Sigmoid colon (tissue), 7 donors: Measurements from ENCODE around the gene ARAF. TPM values are rescaled to one million over a fixed set of nuclear protein-coding genes. Genes with fewer than 3 reads are reported as not detected.

Source experiments
- DNase-seq: peaks from one replicate; pipeline ENCODE4 v3.0.0-alpha.2; 2019
- H3K27ac ChIP-seq, 4 donors: fragments of 200-600 bp; sonication (generic); one replicate each; pipeline ENCODE4 v1.5.1; 2016 to 2019; ENCODE audit warnings: mild to moderate bottlenecking in 1 of 4
- H3K27me3 ChIP-seq, 3 donors: fragments of 200-600 bp; sonication (generic); one replicate each; pipeline ENCODE4 v1.5.1; 2019; ENCODE audit warnings: mild to moderate bottlenecking in 1 of 3
- H3K36me3 ChIP-seq, 4 donors: fragments of 200-600 bp; sonication (generic); one replicate each; pipeline ENCODE4 v1.5.1; 2016 to 2019
- H3K4me1 ChIP-seq, 4 donors: fragments of 200-600 bp; sonication (generic); one replicate each; pipeline ENCODE4 v1.5.1; 2017 to 2019
- H3K4me3 ChIP-seq, 4 donors: fragments of 200-600 bp; sonication (generic); one replicate each; pipeline ENCODE4 v1.5.1; 2017 to 2019; ENCODE audit warnings: mild to moderate bottlenecking in 2 of 4, moderate library complexity in 1 of 4
- H3K9me3 ChIP-seq, 4 donors: fragments of 200-600 bp in 3 of 4; sonication (generic) in 3 of 4; one replicate each; pipeline versions ENCODE4 v1.5.1 to v1.6.1; 2013 to 2019
- EP300 ChIP-seq, 4 donors: sonication (generic); formaldehyde crosslinking; IDR thresholded peaks; one replicate each; pipeline ENCODE4 v1.6.1; 2017; ENCODE audit warnings: antibody characterized with exemption in 4 of 4
- POLR2A ChIP-seq, 2 donors: fragments of 450-650 bp; IDR thresholded peaks; one replicate each; pipeline ENCODE4 v1.6.1; 2016; ENCODE audit warnings: antibody characterized with exemption in 2 of 2, mild to moderate bottlenecking in 2 of 2, moderate library complexity in 2 of 2
- POLR2AphosphoS5 ChIP-seq, 4 donors: sonication (generic); formaldehyde crosslinking; IDR thresholded peaks; one replicate each; pipeline ENCODE4 v1.6.1; 2017; ENCODE audit warnings: antibody characterized with exemption in 4 of 4
- WGBS, 2 donors: extraction: QIAGEN DNeasy Blood & Tissue Kit; methylation state at CpG; one replicate each; pipeline ENCODE4 v1.1.7; 2013; 5-methylcytosine and 5-hydroxymethylcytosine counted together
- intact Hi-C: fragments of 100-400 bp; cut with DNase I; formaldehyde crosslinking; loops from one replicate; pipeline ENCODE4 v1.15.1; 2023
- polyA plus RNA-seq, 3 donors: library from polyadenylated mRNA; stranded (reverse); fragments of 200-250 nt; gene quantifications; one replicate each; pipeline ENCODE4 v1.2.3, GENCODE V29; 2013
- total RNA-seq, 4 donors: library from RNA; depleted of rRNA; stranded (reverse); fragments of >200 nt; gene quantifications; one replicate each; pipeline ENCODE4 v1.1.0, GENCODE V29; 2016
- TF ChIP-seq, protein P1 (sequence below), 4 experiments: fragments of 450-650 bp in 3 of 4; fragments of 200-600 bp in 1 of 4; IDR thresholded peaks; one replicate each; pipeline ENCODE4 v1.5.1; 2016 to 2019; ENCODE audit warnings: antibody characterized with exemption in 4 of 4, mild to moderate bottlenecking in 3 of 4, moderate library complexity in 2 of 4
- donor health status: healthy with polysubstance abuse.
- donor health status: Bipolar disorder and iron deficiency.
- donor health status: healthy.

Gene ARAF
- total and polyA plus RNA-seq, 7 donors = 25.7 to 57.8 (median 30.3) TPM

DNA sequence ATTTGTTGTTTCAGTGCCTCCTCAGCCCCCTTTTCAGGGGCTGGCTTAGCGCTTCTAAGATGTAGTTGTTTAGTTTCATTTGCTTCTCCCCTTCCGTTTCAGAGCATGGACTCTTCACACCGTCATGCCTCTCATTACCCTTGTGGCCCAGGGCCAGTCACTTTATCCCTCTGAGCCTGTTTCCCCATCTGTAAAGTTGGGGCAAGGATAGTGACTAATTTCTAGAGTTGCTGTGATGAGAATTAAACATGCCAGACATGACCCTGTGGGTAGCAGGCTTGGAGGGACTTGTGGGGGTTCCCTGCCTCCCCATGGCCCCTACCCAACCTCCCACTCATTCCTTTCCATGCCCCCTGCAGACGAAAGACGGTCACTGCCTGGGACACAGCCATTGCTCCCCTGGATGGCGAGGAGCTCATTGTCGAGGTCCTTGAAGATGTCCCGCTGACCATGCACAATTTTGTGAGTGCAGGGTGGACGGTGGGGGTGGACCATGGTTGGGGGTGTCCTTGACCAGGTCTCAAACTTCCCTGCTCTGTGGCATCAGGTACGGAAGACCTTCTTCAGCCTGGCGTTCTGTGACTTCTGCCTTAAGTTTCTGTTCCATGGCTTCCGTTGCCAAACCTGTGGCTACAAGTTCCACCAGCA, 3.6 kb downstream of the ARAF start:
- no peak overlapping the region for H3K27ac ChIP-seq
- H3K9me3 ChIP-seq = no peaks in the 10 kb centered on the region
- no peak for TF ChIP-seq EP300 (IDR thresholded peaks at IDR 0.05)
- TF ChIP-seq, protein P1, sequence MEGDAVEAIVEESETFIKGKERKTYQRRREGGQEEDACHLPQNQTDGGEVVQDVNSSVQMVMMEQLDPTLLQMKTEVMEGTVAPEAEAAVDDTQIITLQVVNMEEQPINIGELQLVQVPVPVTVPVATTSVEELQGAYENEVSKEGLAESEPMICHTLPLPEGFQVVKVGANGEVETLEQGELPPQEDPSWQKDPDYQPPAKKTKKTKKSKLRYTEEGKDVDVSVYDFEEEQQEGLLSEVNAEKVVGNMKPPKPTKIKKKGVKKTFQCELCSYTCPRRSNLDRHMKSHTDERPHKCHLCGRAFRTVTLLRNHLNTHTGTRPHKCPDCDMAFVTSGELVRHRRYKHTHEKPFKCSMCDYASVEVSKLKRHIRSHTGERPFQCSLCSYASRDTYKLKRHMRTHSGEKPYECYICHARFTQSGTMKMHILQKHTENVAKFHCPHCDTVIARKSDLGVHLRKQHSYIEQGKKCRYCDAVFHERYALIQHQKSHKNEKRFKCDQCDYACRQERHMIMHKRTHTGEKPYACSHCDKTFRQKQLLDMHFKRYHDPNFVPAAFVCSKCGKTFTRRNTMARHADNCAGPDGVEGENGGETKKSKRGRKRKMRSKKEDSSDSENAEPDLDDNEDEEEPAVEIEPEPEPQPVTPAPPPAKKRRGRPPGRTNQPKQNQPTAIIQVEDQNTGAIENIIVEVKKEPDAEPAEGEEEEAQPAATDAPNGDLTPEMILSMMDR (IDR thresholded peaks at IDR 0.05) = no peak
- no peak for TF ChIP-seq POLR2AphosphoS5 (IDR thresholded peaks at IDR 0.05)
- no peak for TF ChIP-seq POLR2A (IDR thresholded peaks at IDR 0.05)
- intact Hi-C loops = loop anchor here (5.0 kb wide), 1 partner anchor 83 kb away; no protein-coding TSS in a partner anchor
- H3K4me1 ChIP-seq = peaks cover 0 to 12% (median 11%) of the 10 kb centered on the region in 4 donors
- H3K4me3 ChIP-seq = no peak overlapping the region
- WGBS, 2 donors = 86% methylated on average over 12 of the region's 12 CpGs
- H3K36me3 ChIP-seq = peaks cover 0 to 56% (median 22%) of the 10 kb centered on the region in 4 donors
- DNase-seq = no peak
- peaks cover 0 to 3% (median 0%) of the 10 kb centered on the region in 3 donors for H3K27me3 ChIP-seq

DNA sequence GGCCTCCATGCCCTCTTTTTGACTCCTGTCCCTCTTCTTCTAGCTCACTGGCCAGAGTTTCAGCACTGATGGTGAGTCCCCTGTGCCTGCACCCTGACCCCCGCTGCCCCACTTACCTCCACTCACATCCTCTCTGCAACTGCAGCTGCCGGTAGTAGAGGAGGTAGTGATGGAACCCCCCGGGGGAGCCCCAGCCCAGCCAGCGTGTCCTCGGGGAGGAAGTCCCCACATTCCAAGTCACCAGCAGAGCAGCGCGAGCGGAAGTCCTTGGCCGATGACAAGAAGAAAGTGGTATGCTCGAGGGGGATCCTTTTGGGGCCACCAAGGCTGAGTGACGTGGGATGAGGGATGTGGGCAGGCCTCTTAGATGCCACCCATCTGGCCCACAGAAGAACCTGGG, 5.8 kb downstream of the ARAF start:
- peaks cover 0 to 70% (median 26%) of the 10 kb centered on the region in 4 donors for H3K36me3 ChIP-seq
- TF ChIP-seq, protein P1 (IDR thresholded peaks at IDR 0.05) = no peak
- TF ChIP-seq POLR2A (IDR thresholded peaks at IDR 0.05) (no peak), EP300 (IDR thresholded peaks at IDR 0.05) (no peak), POLR2AphosphoS5 (IDR thresholded peaks at IDR 0.05) (no peak)
- intact Hi-C loops = no loop called here
- no peak overlapping the region for H3K27ac ChIP-seq
- WGBS, 2 donors = 76 to 90% methylated on average over 11 of the region's 11 CpGs
- H3K4me3 ChIP-seq = no peak overlapping the region
- H3K27me3 ChIP-seq = no peaks in the 10 kb centered on the region
- no peaks in the 10 kb centered on the region for H3K9me3 ChIP-seq
- DNase-seq = no peak
- peaks cover 0 to 12% (median 10%) of the 10 kb centered on the region in 4 donors for H3K4me1 ChIP-seq

DNA sequence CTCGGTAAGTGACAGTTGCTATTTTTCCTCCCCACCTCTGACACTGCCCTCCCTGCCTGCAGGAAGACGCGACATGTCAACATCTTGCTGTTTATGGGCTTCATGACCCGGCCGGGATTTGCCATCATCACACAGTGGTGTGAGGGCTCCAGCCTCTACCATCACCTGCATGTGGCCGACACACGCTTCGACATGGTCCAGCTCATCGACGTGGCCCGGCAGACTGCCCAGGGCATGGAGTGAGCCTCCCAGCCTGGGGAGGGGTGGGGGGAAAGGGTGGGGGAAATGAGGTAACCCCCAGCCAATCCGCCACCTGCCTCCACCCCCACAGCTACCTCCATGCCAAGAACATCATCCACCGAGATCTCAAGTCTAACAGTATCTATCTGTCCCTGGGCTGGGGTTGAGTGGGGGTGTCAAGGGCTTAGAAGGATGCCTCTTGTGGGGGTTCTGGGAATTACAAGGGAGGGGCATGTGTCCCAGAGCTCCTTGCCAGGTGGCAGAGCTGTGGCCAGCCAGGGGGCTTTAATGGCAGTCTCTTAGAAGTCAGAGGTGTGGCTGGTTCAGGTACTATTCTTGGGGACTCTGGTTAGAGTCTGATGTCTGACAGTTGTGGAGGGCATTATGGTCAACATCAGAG, 7.8 kb downstream of the ARAF start:
- H3K4me3 ChIP-seq = no peak overlapping the region
- intact Hi-C loops = no loop called here
- H3K36me3 ChIP-seq = peaks cover 0 to 63% (median 26%) of the 10 kb centered on the region in 4 donors
- 89 to 93% methylated on average over 13 of the region's 13 CpGs for WGBS, 2 donors
- H3K27me3 ChIP-seq = no peaks in the 10 kb centered on the region
- H3K27ac ChIP-seq = no peak overlapping the region
- DNase-seq = no peak
- TF ChIP-seq, protein P1 (IDR thresholded peaks at IDR 0.05) = peak in 1 of 4 experiments; percentile 16
- no peak for TF ChIP-seq POLR2AphosphoS5 (IDR thresholded peaks at IDR 0.05)
- H3K9me3 ChIP-seq = no peaks in the 10 kb centered on the region
- peaks cover 0 to 4% (median 2%) of the 10 kb centered on the region in 4 donors for H3K4me1 ChIP-seq

DNA sequence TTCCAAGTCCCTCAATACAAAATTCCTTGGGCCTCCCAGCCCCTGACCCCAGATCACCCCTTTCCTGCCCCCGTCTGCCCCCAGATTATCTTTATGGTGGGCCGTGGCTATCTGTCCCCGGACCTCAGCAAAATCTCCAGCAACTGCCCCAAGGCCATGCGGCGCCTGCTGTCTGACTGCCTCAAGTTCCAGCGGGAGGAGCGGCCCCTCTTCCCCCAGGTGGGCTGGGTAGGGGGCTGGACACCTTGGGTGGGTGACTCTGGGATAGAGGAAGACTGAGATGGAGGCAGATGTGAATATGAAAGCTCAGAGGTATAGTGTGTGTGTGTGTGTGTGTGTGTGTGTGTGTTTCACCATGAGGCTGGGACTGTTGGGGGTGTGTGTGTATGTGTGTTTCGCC, 9.8 kb downstream of the ARAF start:
- 94 to 96% methylated on average over 8 of the region's 8 CpGs for WGBS, 2 donors
- H3K9me3 ChIP-seq = no peaks in the 10 kb centered on the region
- peaks cover 0 to 3% (median 0%) of the 10 kb centered on the region in 3 donors for H3K27me3 ChIP-seq
- H3K4me3 ChIP-seq = no peak overlapping the region
- TF ChIP-seq, protein P1 (IDR thresholded peaks at IDR 0.05) = no peak
- TF ChIP-seq EP300 (IDR thresholded peaks at IDR 0.05) (no peak), POLR2AphosphoS5 (IDR thresholded peaks at IDR 0.05) (no peak), POLR2A (IDR thresholded peaks at IDR 0.05) (no peak)
- DNase-seq = no peak
- intact Hi-C loops = no loop called here
- H3K36me3 ChIP-seq = peaks cover 0 to 48% (median 26%) of the 10 kb centered on the region in 4 donors
- no peak overlapping the region for H3K27ac ChIP-seq
- H3K4me1 ChIP-seq = peaks cover 0 to 13% (median 5%) of the 10 kb centered on the region in 4 donors
